CD8-positive, alpha-beta memory T cell (primary cell): ENCODE measurements around the gene MED10. TPM values are rescaled to one million over a fixed set of nuclear protein-coding genes. Genes with fewer than 3 reads are reported as not detected.
A peak's percentile ranks its signal among the peaks of the same experiment; 100 is the strongest.

Experiments
- CTCF ChIA-PET: fragments of 350-600 bp; sonication (Branson Sonifier 250); formaldehyde crosslinking; loops from one replicate; lab custom pipeline; 2021; ENCODE audit warnings: antibody characterized with exemption; lab: Charles Lee
- POLR2A ChIA-PET: fragments of 350-600 bp; sonication (Branson Sonifier 250); formaldehyde crosslinking; loops from one replicate; lab custom pipeline; 2021; ENCODE audit warnings: antibody characterized with exemption; lab: Charles Lee
- DNase-seq, 5 donors: peaks; one replicate each; pipeline versions ENCODE4 v3.0.0 to v3.0.0-alpha.2; 2020 to 2022; ENCODE audit warnings: mixed read lengths in 1 of 5
- H3K27ac ChIP-seq: one replicate; pipeline ENCODE4 v1.7.0; 2013; ENCODE audit warnings: low read depth, mild to moderate bottlenecking, low read length, moderate library complexity
- H3K27me3 ChIP-seq: 2 replicates; pipeline ENCODE4 v1.7.0; 2013; ENCODE audit warnings: low read length, mild to moderate bottlenecking; ENCODE audit not compliant: insufficient read depth, poor library complexity, severe bottlenecking
- H3K36me3 ChIP-seq: 2 replicates; pipeline ENCODE4 v1.7.0; 2013; ENCODE audit warnings: mild to moderate bottlenecking, low read length, moderate library complexity; ENCODE audit not compliant: insufficient read depth
- H3K4me1 ChIP-seq: 2 replicates; pipeline ENCODE4 v1.7.0; 2013; ENCODE audit warnings: mild to moderate bottlenecking, low read length, moderate library complexity; ENCODE audit not compliant: insufficient read depth
- H3K4me3 ChIP-seq: 2 replicates; pipeline ENCODE4 v1.7.0; 2013; ENCODE audit warnings: mild to moderate bottlenecking, low read length
- H3K9me3 ChIP-seq: 2 replicates; pipeline ENCODE4 v1.7.0; 2013; ENCODE audit warnings: mild to moderate bottlenecking, low read length
- H3K27ac Mint-ChIP-seq, 8 donors: one replicate each; pipeline ENCODE4 v1.8.0; 2020 to 2021; ENCODE audit warnings: mixed read lengths in 8 of 8, mild to moderate bottlenecking in 6 of 8, inconsistent platforms in 3 of 8, moderate library complexity in 3 of 8
- H3K27me3 Mint-ChIP-seq, 2 donors: one replicate each; pipeline ENCODE4 v1.8.0; 2020 to 2021; ENCODE audit warnings: mixed read lengths in 2 of 2, mild to moderate bottlenecking in 1 of 2, moderate library complexity in 1 of 2
- H3K36me3 Mint-ChIP-seq, 3 donors: one replicate each; pipeline ENCODE4 v1.8.0; 2020 to 2021; ENCODE audit warnings: mixed read lengths in 3 of 3, inconsistent platforms in 1 of 3, mild to moderate bottlenecking in 1 of 3
- H3K4me1 Mint-ChIP-seq, 3 donors: one replicate each; pipeline ENCODE4 v1.8.0; 2020 to 2021; ENCODE audit warnings: mixed read lengths in 3 of 3, inconsistent platforms in 1 of 3, mild to moderate bottlenecking in 1 of 3
- H3K4me3 Mint-ChIP-seq, 7 donors: one replicate each; pipeline ENCODE4 v1.8.0; 2020 to 2021; ENCODE audit warnings: mixed read lengths in 7 of 7, mild to moderate bottlenecking in 6 of 7, moderate library complexity in 4 of 7, inconsistent platforms in 2 of 7
- H3K9me3 Mint-ChIP-seq, 5 donors: one replicate each; pipeline ENCODE4 v1.8.0; 2020 to 2022; ENCODE audit warnings: mixed read lengths in 5 of 5, mild to moderate bottlenecking in 3 of 5, moderate library complexity in 2 of 5, inconsistent platforms in 1 of 5
- polyA plus RNA-seq: library from polyadenylated mRNA; unstranded; fragments of 300-500 nt; fragmentation: Illumina TruSeq; gene quantifications from one replicate; pipeline ENCODE4 v1.2.3, GENCODE V29; 2021
- total RNA-seq, 2 experiments: library from RNA; stranded (reverse); gene quantifications; one replicate each; pipeline ENCODE4 v1.2.3, GENCODE V29; 2021

The MED10 gene
- total and polyA plus RNA-seq, 3 experiments from 2014 or later: 58.8 to 118 (median 66.8) TPM

GRCh38 chr5:6377582-6377904, 804 bp downstream of the MED10 start:
- H3K4me3 Mint-ChIP-seq: peak overlapping the region; percentile 97 to 100 (median 99)
- Histone ChIP-seq H3K36me3 (peaks cover 36% of the 10 kb centered on the region), H3K27ac (peak overlapping the region; percentile 88), H3K4me3 (peak overlapping the region; percentile 96), H3K27me3 (no peaks in the 10 kb centered on the region), H3K9me3 (no peaks in the 10 kb centered on the region), H3K4me1 (peaks cover 29% of the 10 kb centered on the region)
- H3K4me1 Mint-ChIP-seq: peaks cover 60 to 67% (median 64%) of the 10 kb centered on the region in 3 donors
- H3K27me3 Mint-ChIP-seq: peaks cover 2% of the 10 kb centered on the region in 2 donors
- DNase-seq: peak in 3 of 5 donors; percentile 7 to 55 (median 13)
- H3K27ac Mint-ChIP-seq: peak overlapping the region; percentile 88 to 99 (median 98)
- H3K9me3 Mint-ChIP-seq: no peaks in the 10 kb centered on the region
- ChIA-PET POLR2A (no interaction called here), CTCF (interaction anchor here (1.8 kb wide), 1 partner anchor 9 kb away, joined by 5 read pairs; no protein-coding TSS in a partner anchor)
- peaks cover 7 to 60% (median 20%) of the 10 kb centered on the region in 3 donors for H3K36me3 Mint-ChIP-seq

- peak overlapping the region; percentile 96 for H3K4me3 ChIP-seq
- CTCF ChIA-PET: interaction anchor here (1.8 kb wide), 1 partner anchor 9 kb away, joined by 5 read pairs; no protein-coding TSS in a partner anchor
These were observed 1.3 kb downstream of the MED10 start for GRCh38 chr5:6376974-6377520.

GRCh38 chr5:6373081-6373846, 5.1 kb downstream of the MED10 start:
- no peak overlapping the region for H3K4me3 ChIP-seq
- Mint-ChIP-seq H3K36me3 (peaks cover 4 to 95% (median 26%) of the 10 kb centered on the region in 3 donors), H3K4me1 (peaks cover 49 to 61% (median 56%) of the 10 kb centered on the region in 3 donors), H3K27me3 (no peaks in the 10 kb centered on the region), H3K27ac (peak overlapping the region in 5 of 8 donors; percentile 33 to 84 (median 43)), H3K4me3 (peak overlapping the region in 1 of 7 donors; percentile 69), H3K9me3 (no peaks in the 10 kb centered on the region)
- no peak overlapping the region for H3K27ac ChIP-seq
- H3K27me3 ChIP-seq: no peaks in the 10 kb centered on the region
- CTCF ChIA-PET: no interaction called here
- DNase-seq: no peak
- H3K9me3 ChIP-seq: no peaks in the 10 kb centered on the region
- peaks cover 23% of the 10 kb centered on the region for H3K4me1 ChIP-seq
- POLR2A ChIA-PET: no interaction called here
- H3K36me3 ChIP-seq: peaks cover 54% of the 10 kb centered on the region

More at GRCh38 chr5:6376974-6377520, 1.3 kb downstream of the MED10 start:
- H3K36me3 Mint-ChIP-seq: peaks cover 7 to 65% (median 22%) of the 10 kb centered on the region in 3 donors
- H3K27me3 ChIP-seq: no peaks in the 10 kb centered on the region
- peaks cover 38% of the 10 kb centered on the region for H3K36me3 ChIP-seq
- H3K4me1 ChIP-seq: peaks cover 29% of the 10 kb centered on the region
- H3K4me1 Mint-ChIP-seq: peaks cover 61 to 70% (median 66%) of the 10 kb centered on the region in 3 donors
- peak overlapping the region; percentile 97 to 100 (median 99) for H3K4me3 Mint-ChIP-seq
- no peaks in the 10 kb centered on the region for H3K9me3 ChIP-seq
- DNase-seq: no peak
- peak overlapping the region; percentile 88 for H3K27ac ChIP-seq
- H3K27me3 Mint-ChIP-seq: peaks cover 0 to 2% of the 10 kb centered on the region in 2 donors
- POLR2A ChIA-PET: no interaction called here
- no peaks in the 10 kb centered on the region for H3K9me3 Mint-ChIP-seq
- H3K27ac Mint-ChIP-seq: peak overlapping the region; percentile 88 to 99 (median 98)

- no peak for DNase-seq
- Histone ChIP-seq H3K4me1 (peaks cover 19% of the 10 kb centered on the region), H3K27me3 (no peaks in the 10 kb centered on the region), H3K27ac (no peak overlapping the region), H3K36me3 (peaks cover 54% of the 10 kb centered on the region), H3K4me3 (no peak overlapping the region), H3K9me3 (no peaks in the 10 kb centered on the region)
- Mint-ChIP-seq H3K27me3 (no peaks in the 10 kb centered on the region), H3K36me3 (peaks cover 4 to 92% (median 28%) of the 10 kb centered on the region in 3 donors), H3K4me1 (peaks cover 44 to 56% (median 50%) of the 10 kb centered on the region in 3 donors), H3K9me3 (no peaks in the 10 kb centered on the region), H3K27ac (peak overlapping the region in 2 of 8 donors; percentile 13 to 19), H3K4me3 (no peak overlapping the region)
- CTCF ChIA-PET: no interaction called here
- POLR2A ChIA-PET: no interaction called here
These were observed 5.9 kb downstream of the MED10 start for GRCh38 chr5:6372251-6373080.

- no peaks in the 10 kb centered on the region for H3K27me3 ChIP-seq
- H3K9me3 ChIP-seq: no peaks in the 10 kb centered on the region
- peak overlapping the region in 1 of 8 donors; percentile 15 for H3K27ac Mint-ChIP-seq
- H3K9me3 Mint-ChIP-seq: no peaks in the 10 kb centered on the region
- peaks cover 6% of the 10 kb centered on the region for H3K4me1 ChIP-seq
- H3K36me3 Mint-ChIP-seq: peaks cover 4 to 94% (median 32%) of the 10 kb centered on the region in 3 donors
- ChIA-PET POLR2A (no interaction called here), CTCF (no interaction called here)
- no peak overlapping the region for H3K4me3 Mint-ChIP-seq
- DNase-seq: no peak
- no peak overlapping the region for H3K4me3 ChIP-seq
- no peaks in the 10 kb centered on the region for H3K27me3 Mint-ChIP-seq
- H3K4me1 Mint-ChIP-seq: peaks cover 32 to 43% (median 37%) of the 10 kb centered on the region in 3 donors
- H3K27ac ChIP-seq: no peak overlapping the region
- H3K36me3 ChIP-seq: peaks cover 52% of the 10 kb centered on the region
These were observed 7.1 kb downstream of the MED10 start for GRCh38 chr5:6371079-6371810.

- POLR2A ChIA-PET: no interaction called here
- peaks cover 47% of the 10 kb centered on the region for H3K36me3 ChIP-seq
- CTCF ChIA-PET: no interaction called here
- no peaks in the 10 kb centered on the region for H3K9me3 ChIP-seq
- Mint-ChIP-seq H3K9me3 (no peaks in the 10 kb centered on the region), H3K4me1 (peaks cover 26 to 37% (median 31%) of the 10 kb centered on the region in 3 donors), H3K27me3 (no peaks in the 10 kb centered on the region), H3K36me3 (peaks cover under 1 to 93% (median 34%) of the 10 kb centered on the region in 3 donors), H3K4me3 (peak overlapping the region in 1 of 7 donors; percentile 74), H3K27ac (peak overlapping the region in 2 of 8 donors; percentile 54 to 70)
- H3K4me3 ChIP-seq: no peak overlapping the region
- no peak for DNase-seq
- peaks cover 1% of the 10 kb centered on the region for H3K4me1 ChIP-seq
- no peak overlapping the region for H3K27ac ChIP-seq
- H3K27me3 ChIP-seq: no peaks in the 10 kb centered on the region
These were observed 7.8 kb downstream of the MED10 start for GRCh38 chr5:6370580-6370979.

- H3K27ac ChIP-seq: no peak overlapping the region
- no peaks in the 10 kb centered on the region for H3K27me3 ChIP-seq
- CTCF ChIA-PET: no interaction called here
- Mint-ChIP-seq H3K27ac (peak overlapping the region in 4 of 8 donors; percentile 33 to 91 (median 42)), H3K9me3 (no peaks in the 10 kb centered on the region), H3K4me1 (peaks cover 0 to 4% (median 0%) of the 10 kb centered on the region in 3 donors), H3K4me3 (no peak overlapping the region), H3K27me3 (no peaks in the 10 kb centered on the region), H3K36me3 (peaks cover 12 to 63% (median 21%) of the 10 kb centered on the region in 3 donors)
- H3K9me3 ChIP-seq: no peaks in the 10 kb centered on the region
- POLR2A ChIA-PET: no interaction called here
- H3K4me3 ChIP-seq: no peak overlapping the region
- peaks cover 3% of the 10 kb centered on the region for H3K4me1 ChIP-seq
- no peak for DNase-seq
- peaks cover 10% of the 10 kb centered on the region for H3K36me3 ChIP-seq
These were observed 12.3 kb downstream of the MED10 start for GRCh38 chr5:6365977-6366590.
